Peyer's patch (tissue), 4 donors: ENCODE results near the gene EHMT2. TPM values are rescaled to one million over a fixed set of nuclear protein-coding genes. Genes with fewer than 3 reads are reported as not detected.

Experiments
- DNase-seq, 3 donors: peaks; one replicate each; pipeline ENCODE4 v3.0.0-alpha.2; 2017 to 2019
- H3K27ac ChIP-seq, 4 donors: fragments of 200-600 bp; sonication (generic); one replicate each; pipeline ENCODE4 v1.5.1; 2016 to 2019
- H3K27me3 ChIP-seq, 2 donors: fragments of 200-600 bp; sonication (generic); one replicate each; pipeline ENCODE4 v1.5.1; 2019
- H3K36me3 ChIP-seq, 3 donors: fragments of 200-600 bp; sonication (generic); one replicate each; pipeline ENCODE4 v1.5.1; 2016 to 2019
- H3K4me1 ChIP-seq, 4 donors: fragments of 200-600 bp; sonication (generic); one replicate each; pipeline ENCODE4 v1.5.1; 2016 to 2019
- H3K4me3 ChIP-seq, 4 donors: fragments of 200-600 bp; sonication (generic); 1 replicate in 3 of 4; 2 replicates in 1 of 4; pipeline ENCODE4 v1.5.1; 2016 to 2019; ENCODE audit warnings: mild to moderate bottlenecking in 1 of 4
- H3K9me3 ChIP-seq, 4 donors: fragments of 200-600 bp; sonication (generic); one replicate each; pipeline ENCODE4 v1.5.1; 2016 to 2019; ENCODE audit warnings: mild to moderate bottlenecking in 1 of 4
- CTCF ChIP-seq, 6 experiments: fragments of 450-650 bp in 4 of 6; fragments of 200-600 bp in 2 of 6; sonication (generic) in 1 of 6; IDR thresholded peaks; one replicate each; pipeline ENCODE4 v1.5.1; 2017 to 2019; ENCODE audit warnings: antibody characterized with exemption in 6 of 6, mild to moderate bottlenecking in 3 of 6, moderate library complexity in 1 of 6
- POLR2A ChIP-seq, 2 donors: fragments of 450-650 bp; IDR thresholded peaks; one replicate each; pipeline ENCODE4 v1.5.1; 2017; ENCODE audit warnings: antibody characterized with exemption in 2 of 2, mild to moderate bottlenecking in 2 of 2, moderate library complexity in 2 of 2
- total RNA-seq, 4 donors: library from RNA; depleted of rRNA; stranded (reverse); fragments of >200 nt; gene quantifications; one replicate each; pipeline ENCODE4 v1.1.0, GENCODE V29; 2016

EHMT2 gene
- total RNA-seq, 4 donors from 2014 or later = 25.0 to 75.1 (median 50.6) TPM

GRCh38 chr6:31920811-31921210 is 23.3 kb upstream of the EHMT2 start:
- H3K27ac ChIP-seq = no peak overlapping the region
- H3K27me3 ChIP-seq = no peaks in the 10 kb centered on the region
- no peaks in the 10 kb centered on the region for H3K9me3 ChIP-seq
- no peak for DNase-seq
- no peaks in the 10 kb centered on the region for H3K4me1 ChIP-seq
- H3K36me3 ChIP-seq = no peaks in the 10 kb centered on the region
- TF ChIP-seq POLR2A (IDR thresholded peaks at IDR 0.05) = no peak
- no peak for TF ChIP-seq CTCF (IDR thresholded peaks at IDR 0.05)
- no peak overlapping the region for H3K4me3 ChIP-seq

GRCh38 chr6:31919624-31920303 is 22.3 kb upstream of the EHMT2 start:
- Histone ChIP-seq H3K4me3 (no peak overlapping the region), H3K4me1 (no peaks in the 10 kb centered on the region), H3K36me3 (no peaks in the 10 kb centered on the region), H3K27me3 (no peaks in the 10 kb centered on the region), H3K9me3 (no peaks in the 10 kb centered on the region), H3K27ac (no peak overlapping the region)
- TF ChIP-seq POLR2A (IDR thresholded peaks at IDR 0.05) (no peak), CTCF (IDR thresholded peaks at IDR 0.05) (no peak)
- no peak for DNase-seq

GRCh38 chr6:31918069-31918720 is 20.7 kb upstream of the EHMT2 start:
- Histone ChIP-seq H3K4me1 (no peaks in the 10 kb centered on the region), H3K9me3 (no peaks in the 10 kb centered on the region), H3K27ac (no peak overlapping the region), H3K36me3 (no peaks in the 10 kb centered on the region), H3K4me3 (no peak overlapping the region), H3K27me3 (no peaks in the 10 kb centered on the region)
- no peak for DNase-seq
- TF ChIP-seq CTCF (IDR thresholded peaks at IDR 0.05) (no peak), POLR2A (IDR thresholded peaks at IDR 0.05) (no peak)

GRCh38 chr6:31915756-31916155 is 18.3 kb upstream of the EHMT2 start:
- Histone ChIP-seq H3K27ac (no peak overlapping the region), H3K4me3 (no peak overlapping the region), H3K27me3 (no peaks in the 10 kb centered on the region), H3K9me3 (no peaks in the 10 kb centered on the region), H3K36me3 (no peaks in the 10 kb centered on the region), H3K4me1 (no peaks in the 10 kb centered on the region)
- TF ChIP-seq CTCF (IDR thresholded peaks at IDR 0.05) (no peak), POLR2A (IDR thresholded peaks at IDR 0.05) (no peak)
- DNase-seq = no peak

- Histone ChIP-seq H3K36me3 (no peaks in the 10 kb centered on the region), H3K4me1 (no peaks in the 10 kb centered on the region), H3K27me3 (no peaks in the 10 kb centered on the region), H3K9me3 (no peaks in the 10 kb centered on the region), H3K4me3 (no peak overlapping the region), H3K27ac (no peak overlapping the region)
- no peak for DNase-seq
- TF ChIP-seq CTCF (IDR thresholded peaks at IDR 0.05) = no peak
- no peak for TF ChIP-seq POLR2A (IDR thresholded peaks at IDR 0.05)
Measured at GRCh38 chr6:31915351-31915750, 17.9 kb upstream of the EHMT2 start.
